Chondrocyte (in vitro differentiated cells): ENCODE results near the gene DMPK. TPM values are rescaled to one million over a fixed set of nuclear protein-coding genes. Genes with fewer than 3 reads are reported as not detected.

Experiments used
- DNase-seq: peaks from one replicate; pipeline ENCODE4 v3.0.0; 2021; ENCODE audit warnings: mixed read lengths, low spot score
- H3K27ac Mint-ChIP-seq: one replicate; pipeline ENCODE4 v1.8.0; 2021; ENCODE audit warnings: mild to moderate bottlenecking, moderate library complexity, mixed read lengths; ENCODE audit not compliant: unreplicated experiment
- H3K27me3 Mint-ChIP-seq: 2 replicates; pipeline ENCODE4 v1.8.0; 2021; ENCODE audit warnings: low read depth, mixed read lengths
- H3K36me3 Mint-ChIP-seq: 2 replicates; pipeline ENCODE4 v1.8.0; 2021; ENCODE audit warnings: low read depth, mixed read lengths
- H3K4me1 Mint-ChIP-seq: 2 replicates; pipeline ENCODE4 v1.8.0; 2021; ENCODE audit warnings: low read depth, mild to moderate bottlenecking, mixed read lengths
- H3K4me3 Mint-ChIP-seq: one replicate; pipeline ENCODE4 v1.8.0; 2021; ENCODE audit warnings: mild to moderate bottlenecking, moderate library complexity, mixed read lengths; ENCODE audit not compliant: unreplicated experiment
- H3K9me3 Mint-ChIP-seq: 2 replicates; pipeline ENCODE4 v1.8.0; 2021; ENCODE audit warnings: low read depth, mixed read lengths
- total RNA-seq: library from RNA; stranded (reverse); gene quantifications from 3 replicates; pipeline ENCODE4 v1.2.1, GENCODE V29; 2021
- TF ChIP-seq, protein P1 (sequence below): fragments of 200-600 bp; sonication (generic); IDR thresholded peaks from 2 replicates; pipeline ENCODE4 v1.5.0; 2021; ENCODE audit warnings: antibody characterized with exemption, mild to moderate bottlenecking, moderate library complexity

Gene DMPK
- total RNA-seq, 1 donor from 2014 or later, result 176 TPM

DNA sequence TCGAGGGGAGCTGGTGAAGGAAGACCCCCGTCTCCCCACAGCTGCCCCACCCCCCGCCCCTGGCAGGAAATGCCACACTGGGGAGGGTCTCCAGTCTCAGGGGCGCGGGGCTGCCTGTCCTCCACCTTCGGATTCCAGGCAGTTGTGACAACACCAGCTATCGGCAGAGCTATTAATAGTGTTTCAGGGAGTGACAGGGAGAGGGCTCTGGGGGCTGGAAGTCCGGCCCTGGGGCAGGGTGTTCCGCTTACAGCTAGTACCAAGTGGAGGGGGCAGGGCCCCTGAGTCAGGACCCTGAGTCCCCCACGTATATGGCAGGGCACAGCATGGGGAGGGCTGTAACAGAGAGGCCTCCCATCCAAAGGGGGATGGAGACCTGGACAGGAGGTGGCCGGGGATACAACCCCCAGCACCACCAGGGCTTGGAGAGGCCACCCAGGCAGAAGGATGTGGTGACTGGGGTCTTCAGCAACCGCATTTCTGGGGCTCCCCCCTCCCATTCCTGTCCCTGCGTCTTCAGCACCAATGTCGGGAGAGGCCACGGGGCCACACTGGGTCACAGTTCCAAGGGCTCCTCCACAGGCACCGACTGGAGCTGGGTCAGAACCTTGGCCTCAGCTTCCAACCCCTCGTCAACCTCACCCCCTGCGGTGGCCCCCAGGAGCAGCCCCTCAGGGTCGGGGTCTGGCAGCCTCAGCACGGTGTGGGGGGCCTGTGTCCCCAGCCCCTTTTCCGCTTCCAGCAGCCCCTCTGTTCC, 17.2 kb downstream of the DMPK start:
- Mint-ChIP-seq H3K4me3 (peak overlapping the region; percentile 51), H3K27ac (peak overlapping the region; percentile 59), H3K4me1 (peaks cover 21% of the 10 kb centered on the region), H3K27me3 (no peaks in the 10 kb centered on the region), H3K36me3 (no peaks in the 10 kb centered on the region), H3K9me3 (no peaks in the 10 kb centered on the region)
- DNase-seq, result no peak
- TF ChIP-seq, protein P1, sequence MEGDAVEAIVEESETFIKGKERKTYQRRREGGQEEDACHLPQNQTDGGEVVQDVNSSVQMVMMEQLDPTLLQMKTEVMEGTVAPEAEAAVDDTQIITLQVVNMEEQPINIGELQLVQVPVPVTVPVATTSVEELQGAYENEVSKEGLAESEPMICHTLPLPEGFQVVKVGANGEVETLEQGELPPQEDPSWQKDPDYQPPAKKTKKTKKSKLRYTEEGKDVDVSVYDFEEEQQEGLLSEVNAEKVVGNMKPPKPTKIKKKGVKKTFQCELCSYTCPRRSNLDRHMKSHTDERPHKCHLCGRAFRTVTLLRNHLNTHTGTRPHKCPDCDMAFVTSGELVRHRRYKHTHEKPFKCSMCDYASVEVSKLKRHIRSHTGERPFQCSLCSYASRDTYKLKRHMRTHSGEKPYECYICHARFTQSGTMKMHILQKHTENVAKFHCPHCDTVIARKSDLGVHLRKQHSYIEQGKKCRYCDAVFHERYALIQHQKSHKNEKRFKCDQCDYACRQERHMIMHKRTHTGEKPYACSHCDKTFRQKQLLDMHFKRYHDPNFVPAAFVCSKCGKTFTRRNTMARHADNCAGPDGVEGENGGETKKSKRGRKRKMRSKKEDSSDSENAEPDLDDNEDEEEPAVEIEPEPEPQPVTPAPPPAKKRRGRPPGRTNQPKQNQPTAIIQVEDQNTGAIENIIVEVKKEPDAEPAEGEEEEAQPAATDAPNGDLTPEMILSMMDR, result peak; percentile 4

DNA sequence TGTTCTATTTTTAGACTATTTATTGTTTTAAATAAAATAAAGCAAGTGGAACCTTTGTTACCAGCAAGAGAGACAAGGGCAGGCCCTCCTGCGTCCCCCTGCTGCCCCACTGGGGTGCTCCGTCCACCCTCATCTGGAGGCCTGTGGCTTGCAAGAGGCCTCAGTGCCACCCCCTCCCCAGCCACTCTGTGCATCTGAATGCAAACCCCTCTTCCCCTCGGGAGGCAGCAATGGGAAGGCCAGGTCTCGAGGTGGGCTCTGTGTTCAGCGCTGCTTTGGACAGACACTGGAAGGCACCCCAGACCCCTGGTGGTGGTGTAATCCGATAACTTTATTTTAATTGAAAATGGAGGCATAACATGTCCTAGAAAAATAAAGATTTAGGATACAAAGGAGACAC, 17.8 kb downstream of the DMPK start:
- H3K4me1 Mint-ChIP-seq, result peaks cover 18% of the 10 kb centered on the region
- H3K27me3 Mint-ChIP-seq, result no peaks in the 10 kb centered on the region
- DNase-seq, result no peak
- peak overlapping the region; percentile 51 for H3K4me3 Mint-ChIP-seq
- TF ChIP-seq, protein P1, result no peak
- H3K36me3 Mint-ChIP-seq, result no peaks in the 10 kb centered on the region
- peak overlapping the region; percentile 59 for H3K27ac Mint-ChIP-seq
- H3K9me3 Mint-ChIP-seq, result no peaks in the 10 kb centered on the region

DNA sequence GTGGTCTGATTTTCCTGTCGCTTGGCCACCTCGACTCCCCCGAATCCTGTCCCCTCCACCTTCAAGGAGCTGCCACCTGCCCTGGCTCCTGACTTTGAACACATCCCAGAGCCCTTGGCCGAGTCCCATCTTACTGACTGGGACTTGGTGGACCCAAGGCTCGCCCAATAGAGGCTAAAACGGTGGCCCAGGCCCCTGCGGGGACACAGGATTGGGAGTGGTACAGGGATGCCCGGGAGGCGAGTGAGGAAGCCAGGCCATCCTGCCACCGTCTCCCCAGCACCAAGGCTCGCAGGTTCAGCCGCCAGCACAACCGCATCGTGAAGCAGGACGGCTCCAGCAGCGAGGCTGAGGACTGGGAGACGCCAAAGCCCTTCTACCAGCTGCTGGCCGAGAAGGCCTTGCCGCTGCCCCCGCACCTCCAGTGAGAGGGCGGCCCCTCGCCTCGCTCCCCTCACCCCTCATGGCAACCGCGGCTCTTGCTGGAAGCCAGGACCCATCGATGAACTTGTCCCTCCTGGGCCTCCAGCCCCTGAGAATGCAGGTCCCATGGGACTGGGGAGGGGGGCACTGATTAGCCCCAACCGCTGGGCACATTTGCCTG, 18.5 kb downstream of the DMPK start:
- no peaks in the 10 kb centered on the region for H3K9me3 Mint-ChIP-seq
- peaks cover 18% of the 10 kb centered on the region for H3K4me1 Mint-ChIP-seq
- TF ChIP-seq, protein P1, result no peak
- H3K4me3 Mint-ChIP-seq, result no peak overlapping the region
- no peaks in the 10 kb centered on the region for H3K27me3 Mint-ChIP-seq
- no peaks in the 10 kb centered on the region for H3K36me3 Mint-ChIP-seq
- DNase-seq, result no peak
- no peak overlapping the region for H3K27ac Mint-ChIP-seq

DNA sequence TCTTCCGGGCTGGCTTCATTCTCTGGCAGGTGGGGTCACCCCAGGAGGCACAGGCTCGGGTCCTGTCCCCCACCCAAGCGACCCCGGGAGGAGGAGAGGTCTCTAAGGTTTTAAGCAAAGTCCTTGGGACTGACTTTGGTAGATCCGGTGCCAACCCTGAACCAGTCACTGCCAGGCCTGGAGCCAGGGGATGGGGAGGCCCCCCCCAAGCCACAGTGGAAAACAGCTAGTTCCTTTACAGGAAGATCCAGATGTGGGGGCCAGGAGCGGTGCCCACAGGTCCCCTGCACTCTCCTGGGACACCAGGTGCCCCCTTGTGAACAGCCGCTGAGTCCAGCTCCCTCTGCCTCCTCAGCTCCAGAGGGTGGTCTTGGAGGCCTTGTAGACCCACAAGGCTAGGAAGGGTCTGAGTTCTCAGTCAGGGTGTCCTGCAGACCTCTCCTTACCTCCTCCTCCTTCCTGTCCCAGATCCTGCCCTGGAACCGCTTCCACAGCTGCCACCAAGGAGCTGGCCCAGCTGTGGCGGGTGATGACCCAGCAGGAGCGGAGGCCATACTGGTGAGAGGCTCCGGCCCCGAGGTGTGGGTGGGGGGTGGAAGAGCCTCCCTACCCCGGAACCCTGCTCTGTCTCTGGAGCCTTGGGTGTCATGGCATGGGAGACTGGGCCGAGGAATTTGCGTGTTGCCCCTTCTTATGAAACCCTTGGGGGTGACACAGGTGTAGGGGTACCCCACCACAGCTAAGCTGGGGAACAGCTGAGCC, 19.2 kb downstream of the DMPK start:
- Mint-ChIP-seq H3K4me1 (peaks cover 18% of the 10 kb centered on the region), H3K36me3 (no peaks in the 10 kb centered on the region), H3K27ac (no peak overlapping the region), H3K9me3 (no peaks in the 10 kb centered on the region), H3K27me3 (no peaks in the 10 kb centered on the region), H3K4me3 (no peak overlapping the region)
- DNase-seq, result no peak
- TF ChIP-seq, protein P1, result no peak

DNA sequence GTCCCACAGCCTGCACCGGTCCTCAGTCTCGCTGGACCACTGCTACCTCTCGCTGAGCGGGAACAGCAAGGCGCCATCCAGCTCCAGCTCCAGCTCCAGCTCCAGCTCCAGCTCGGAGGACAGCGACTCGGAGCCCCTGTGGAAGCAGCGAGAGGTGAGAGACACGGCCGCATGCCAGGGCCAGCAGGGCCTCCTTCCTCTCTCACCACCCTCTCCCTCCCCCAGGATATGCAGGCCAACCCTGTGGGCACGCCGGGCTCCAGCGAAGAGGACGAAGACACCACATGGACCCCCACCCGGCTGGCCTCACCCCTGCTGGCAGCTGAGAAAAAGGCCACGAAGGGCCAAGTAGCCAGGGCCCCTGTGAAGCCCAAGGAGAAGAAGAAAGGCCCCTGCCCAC, 20.6 kb downstream of the DMPK start:
- Mint-ChIP-seq H3K9me3 (no peaks in the 10 kb centered on the region), H3K4me1 (peaks cover 18% of the 10 kb centered on the region), H3K36me3 (no peaks in the 10 kb centered on the region), H3K4me3 (no peak overlapping the region), H3K27ac (no peak overlapping the region), H3K27me3 (no peaks in the 10 kb centered on the region)
- no peak for DNase-seq
- TF ChIP-seq, protein P1, result no peak
